K562 treated with DMSO at 1 percent for 4 hours (cell line): ENCODE results near the gene LRRC75A. TPM values are rescaled to one million over a fixed set of nuclear protein-coding genes. Genes with fewer than 3 reads are reported as not detected.

ENCODE experiments used
- total RNA-seq: library from RNA; unstranded; fragments of 300-600 nt; gene quantifications from 2 replicates; pipeline ENCODE4 v1.2.3, GENCODE V29; 2022; ENCODE audit not compliant: insufficient read depth

Gene LRRC75A
- total RNA-seq, result 0.18 TPM in 1 of 2 replicates, not detected in the other

GRCh38 chr17:16491703-16492612, at the start of gene LRRC75A:
Gene LRRC75A (minus strand): TSS chr17:16492193. CDS start chr17:16491990, 203 bp downstream.

GRCh38 chr17:16415031-16415924, 76.7 kb downstream of the LRRC75A start, which contains the start of gene TRPV2:
Gene TRPV2 (plus strand): TSS chr17:16415571. CDS start chr17:16417669, 2,098 bp downstream.

Other genes starting within 250 kb of the LRRC75A start
- 52.2 and 57.6 TPM in 2 replicates for gene CENPV, start 138.7 kb downstream of the LRRC75A start, total RNA-seq
- 1,823 and 2,016 TPM in 2 replicates for gene UBB, start 111.1 kb downstream of the LRRC75A start, total RNA-seq
- 103 and 108 TPM in 2 replicates for gene TRPV2, start 76.6 kb downstream of the LRRC75A start, total RNA-seq
- gene ZNF287, start 77.0 kb upstream of the LRRC75A start, total RNA-seq, result not detected in 2 replicates
- gene ZNF624, start 161.7 kb upstream of the LRRC75A start, total RNA-seq, result 0.82 and 2.0 TPM in 2 replicates
- gene CCDC144A, start 198.0 kb upstream of the LRRC75A start, total RNA-seq, result 0.98 and 1.1 TPM in 2 replicates